Ovary (tissue), 9 donors: ENCODE data around the gene ZBTB39. TPM values are rescaled to one million over a fixed set of nuclear protein-coding genes. Genes with fewer than 3 reads are reported as not detected.

Source experiments
- DNase-seq, 5 donors: peaks; one replicate each; pipeline ENCODE4 v3.0.0-alpha.2; 2019 to 2020
- H3K27ac ChIP-seq, 2 donors: fragments of 200-600 bp; one replicate each; pipeline versions ENCODE4 v1.5.1 to v1.8.0; 2019 to 2022
- H3K27me3 ChIP-seq: fragments of 200-600 bp; one replicate; pipeline ENCODE4 v1.8.0; 2022
- H3K36me3 ChIP-seq: fragments of 200-600 bp; sonication (generic); one replicate; pipeline ENCODE4 v1.5.1; 2019
- H3K4me1 ChIP-seq: one replicate; pipeline ENCODE4 v1.8.1; 2013; ENCODE audit warnings: mild to moderate bottlenecking, moderate library complexity; ENCODE audit not compliant: insufficient read depth
- H3K4me3 ChIP-seq: fragments of 200-600 bp; sonication (generic); one replicate; pipeline ENCODE4 v1.5.1; 2017
- H3K9me3 ChIP-seq, 2 donors: fragments of 200-600 bp in 1 of 2; sonication (generic) in 1 of 2; one replicate each; pipeline versions ENCODE4 v1.5.1 to v1.8.1; 2013 to 2019; ENCODE audit warnings: mild to moderate bottlenecking in 1 of 2, moderate library complexity in 1 of 2
- CTCF ChIP-seq, 3 donors: fragments of 450-650 bp in 2 of 3; fragments of 200-600 bp in 1 of 3; IDR thresholded peaks; one replicate each; pipeline versions ENCODE4 v1.5.1 to v1.8.0; 2016 to 2022; ENCODE audit warnings: antibody characterized with exemption in 3 of 3, mild to moderate bottlenecking in 1 of 3
- EP300 ChIP-seq: sonication (generic); formaldehyde crosslinking; IDR thresholded peaks from one replicate; pipeline ENCODE4 v1.6.1; 2017; ENCODE audit warnings: antibody characterized with exemption
- POLR2A ChIP-seq: fragments of 450-650 bp; IDR thresholded peaks from one replicate; pipeline ENCODE4 v1.6.1; 2017; ENCODE audit warnings: antibody characterized with exemption, mild to moderate bottlenecking, moderate library complexity
- WGBS, 3 donors: extraction: QIAGEN DNeasy Blood & Tissue Kit in 1 of 3; methylation state at CpG; one replicate each; pipeline versions ENCODE4 v1.1.5 to v1.1.7; 2013 to 2017; 5-methylcytosine and 5-hydroxymethylcytosine counted together
- intact Hi-C, 4 donors: fragments of 100-400 bp; cut with DNase I; formaldehyde crosslinking; loops; one replicate each; pipeline versions ENCODE4 v1.11.0 to v1.15.1; 2022 to 2023
- polyA plus RNA-seq, 2 donors: library from polyadenylated mRNA; stranded (reverse); fragments of 200-250 nt in 1 of 2; fragments of 350-450 nt in 1 of 2; fragmentation: Illumina TruSeq in 1 of 2; extraction: RNeasy Lipid Tissue Mini Kit (QIAGEN cat#74804) in 1 of 2; gene quantifications; one replicate each; pipeline ENCODE4 v1.2.3, GENCODE V29; 2013 to 2014
- total RNA-seq, 7 donors: library from RNA; depleted of rRNA in 2 of 7; stranded (reverse); fragments of >200 nt in 2 of 7; fragmentation: NEBNext Ultra II Directional in 3 of 7; extraction: Animal tissue kit (Norgen Biotek cat#: 25700) in 3 of 7; gene quantifications; one replicate each; pipeline versions ENCODE4 v1.1.0 to v1.2.4, GENCODE V29; 2016 to 2023
- donor health status: DM: no; HTN: no; CAD: no; lungs with moderate emphysema.
- donor health status: DM: no; HTN: no; CAD: no.
- donor health status: Bipolar disorder and iron deficiency.
- donor health status: DM: yes; HTN: yes; CAD: no.
- donor health status: DM: no; HTN: no; CAD: no.
- donor health status: DM: yes; HTN: yes; CAD: no.

ZBTB39 gene
- total and polyA plus RNA-seq, 9 donors: 2.9 to 10.4 (median 7.4) TPM

- Histone ChIP-seq H3K27me3 (no peaks in the 10 kb centered on the region), H3K9me3 (no peaks in the 10 kb centered on the region), H3K4me3 (no peak overlapping the region), H3K27ac (no peak overlapping the region), H3K4me1 (no peaks in the 10 kb centered on the region), H3K36me3 (no peaks in the 10 kb centered on the region)
- intact Hi-C loops: no loop called here
- TF ChIP-seq CTCF (IDR thresholded peaks at IDR 0.05) (no peak), EP300 (no peak), POLR2A (no peak)
- WGBS, 3 donors: 87 to 95% (median 93%) methylated on average over 3 of the region's 3 CpGs
- no peak for DNase-seq
Observed at GRCh38 chr12:57033431-57033830, 27.1 kb upstream of the ZBTB39 start.

- 73 to 81% (median 77%) methylated on average over 7 of the region's 7 CpGs for WGBS, 3 donors
- no peak for DNase-seq
- Histone ChIP-seq H3K27me3 (no peaks in the 10 kb centered on the region), H3K4me1 (no peaks in the 10 kb centered on the region), H3K4me3 (no peak overlapping the region), H3K9me3 (no peaks in the 10 kb centered on the region), H3K27ac (no peak overlapping the region), H3K36me3 (no peaks in the 10 kb centered on the region)
- intact Hi-C loops: no loop called here
- TF ChIP-seq EP300 (no peak), CTCF (IDR thresholded peaks at IDR 0.05) (no peak), POLR2A (no peak)
Observed at GRCh38 chr12:57031789-57032188, 25.4 kb upstream of the ZBTB39 start.

- H3K27me3 ChIP-seq: no peaks in the 10 kb centered on the region
- TF ChIP-seq CTCF (IDR thresholded peaks at IDR 0.05): no peak
- TF ChIP-seq EP300: no peak
- no peak for TF ChIP-seq POLR2A
- H3K27ac ChIP-seq: no peak overlapping the region
- no peaks in the 10 kb centered on the region for H3K4me1 ChIP-seq
- no peak overlapping the region for H3K4me3 ChIP-seq
- no peaks in the 10 kb centered on the region for H3K9me3 ChIP-seq
- 30 to 45% (median 35%) methylated on average over 2 of the region's 2 CpGs for WGBS, 3 donors
- intact Hi-C loops: no loop called here
- DNase-seq: no peak
- no peaks in the 10 kb centered on the region for H3K36me3 ChIP-seq
Observed at GRCh38 chr12:57031138-57031725, 24.9 kb upstream of the ZBTB39 start.

GRCh38 chr12:57029457-57029856, 23.1 kb upstream of the ZBTB39 start:
- DNase-seq: no peak
- no peak overlapping the region for H3K4me3 ChIP-seq
- TF ChIP-seq CTCF (IDR thresholded peaks at IDR 0.05) (no peak), EP300 (no peak), POLR2A (no peak)
- no peaks in the 10 kb centered on the region for H3K27me3 ChIP-seq
- intact Hi-C loops: no loop called here
- H3K36me3 ChIP-seq: no peaks in the 10 kb centered on the region
- no peak overlapping the region for H3K27ac ChIP-seq
- H3K9me3 ChIP-seq: no peaks in the 10 kb centered on the region
- 91 to 96% (median 93%) methylated on average over 7 of the region's 7 CpGs for WGBS, 3 donors
- no peaks in the 10 kb centered on the region for H3K4me1 ChIP-seq
